Measurements from ENCODE around the gene LLPH. TPM values are rescaled to one million over a fixed set of nuclear protein-coding genes. Genes with fewer than 3 reads are reported as not detected.

The LLPH gene
- total RNA-seq, 1 experiment from 2014 or later: 45.6 TPM

DNA sequence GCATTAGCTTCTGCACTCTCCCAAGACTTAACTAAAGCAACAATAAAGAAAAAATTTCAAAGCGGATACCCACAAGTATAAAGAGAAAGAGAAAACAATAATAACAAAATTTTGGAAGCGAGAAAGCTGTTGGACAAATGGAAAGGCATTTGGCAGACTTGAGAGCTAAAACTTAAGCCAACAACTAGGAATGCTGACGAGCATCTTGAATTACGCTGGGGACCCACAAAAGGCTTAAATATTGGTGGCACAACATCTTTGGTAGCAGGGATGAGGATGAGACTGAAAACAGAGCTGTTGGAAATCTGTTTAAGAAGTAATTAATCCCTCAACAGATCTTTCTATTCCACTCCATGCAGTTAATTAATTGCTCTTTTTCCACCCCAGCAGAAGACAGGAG lies 49.8 kb downstream of the LLPH start:
- POLR2A ChIA-PET: no interaction called here

DNA sequence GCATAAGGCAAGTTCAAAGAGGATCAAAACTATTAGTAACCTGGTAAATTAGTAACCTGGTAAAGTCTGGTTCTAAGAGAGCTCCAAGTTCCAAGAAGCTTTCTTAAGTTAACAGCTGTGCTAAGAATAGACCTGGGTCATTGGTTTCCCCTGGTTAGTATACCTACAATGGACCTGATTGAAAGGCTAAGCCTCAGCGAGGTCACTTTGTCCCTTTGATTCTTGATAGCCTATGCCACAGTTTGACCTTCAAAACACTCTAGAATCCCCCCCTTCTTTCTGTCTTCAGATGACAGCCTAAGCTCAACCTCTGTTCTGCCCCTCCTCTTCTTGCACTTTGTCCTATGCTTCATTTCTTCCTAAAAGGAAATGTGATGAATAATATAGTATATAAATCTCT lies 53.0 kb downstream of the LLPH start:
- no peak overlapping the region for H3K4me2 ChIP-seq (ENCODE audit: low read length)
- no peak for DNase-seq (ENCODE audit: low read depth, low spot score)
- CTCF ChIA-PET: interaction anchor here (1.4 to 1.5 kb wide), 2 partner anchors 8 to 10 kb away, joined by 3 to 4 read pairs; no protein-coding TSS in a partner anchor

More for the DNA sequence above, 49.8 kb downstream of the LLPH start:
- no TSS peak for BruUV-seq (replicated peaks)
- no peak overlapping the region for H3K9ac ChIP-seq (ENCODE audit: low read length)
- H4K20me1 ChIP-seq (ENCODE audit: insufficient read depth): no peaks in the 10 kb centered on the region
- TF ChIP-seq, protein P1, sequence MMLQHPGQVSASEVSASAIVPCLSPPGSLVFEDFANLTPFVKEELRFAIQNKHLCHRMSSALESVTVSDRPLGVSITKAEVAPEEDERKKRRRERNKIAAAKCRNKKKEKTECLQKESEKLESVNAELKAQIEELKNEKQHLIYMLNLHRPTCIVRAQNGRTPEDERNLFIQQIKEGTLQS (IDR thresholded peaks at IDR 0.05): no peak
- TF ChIP-seq ZFX (IDR thresholded peaks at IDR 0.05) (no peak), POLR2AphosphoS5 (IDR thresholded peaks at IDR 0.05; ENCODE audit: low read depth, low read length) (no peak)
- H3K4me2 ChIP-seq (ENCODE audit: low read length): no peak overlapping the region
- H3K79me2 ChIP-seq (ENCODE audit: insufficient read depth, low read length): no peaks in the 10 kb centered on the region
- no peak overlapping the region for H3K4me3 ChIP-seq (replicated peaks in 1 of 2; ENCODE audit: low read depth in 1 of 2, low read length in 2 of 2)
- DNase-seq (ENCODE audit: low read depth, low spot score) (no peak), ATAC-seq (no peak)
- H3K27ac ChIP-seq (ENCODE audit: low read depth, low read length): no peak overlapping the region
- no peaks in the 10 kb centered on the region for H3K36me3 ChIP-seq (ENCODE audit: control insufficient read depth in 1 of 2, insufficient read depth in 2 of 2, low read length in 2 of 2)
- intact Hi-C loops (cut with micrococcal nuclease): no loop called here
- ChIA-PET RAD21 (ENCODE audit: low non-redundant PET in 1 of 2, low total read pairs in 2 of 2, uncharacterized antibody in 2 of 2, unreplicated experiment in 2 of 2) (no interaction called here), CTCF (interaction anchor here (0.9 to 1.5 kb wide), 3 partner anchors 23 to 774 kb away, joined by 3 to 4 read pairs (median 3); no protein-coding TSS in a partner anchor)
- no peaks in the 10 kb centered on the region for H3K9me3 ChIP-seq (ENCODE audit: control insufficient read depth in 1 of 2, insufficient read depth in 1 of 2, low read depth in 1 of 2, low read length in 2 of 2)
- H3K27me3 ChIP-seq (ENCODE audit: insufficient read depth, low read length): no peaks in the 10 kb centered on the region; the same call in 1 of the 2 replicates
- no peaks in the 10 kb centered on the region; a peak in 1 of 4 replicates for H3K4me1 ChIP-seq (ENCODE audit: control insufficient read depth in 1 of 2, insufficient read depth in 2 of 2, low read length in 2 of 2)
- no peak overlapping the region for H2AFZ ChIP-seq (ENCODE audit: low read depth, low read length, poor library complexity, severe bottlenecking)
- no peaks in the 10 kb centered on the region for H3K9me2 ChIP-seq (ENCODE audit: insufficient read depth)

More for the DNA sequence above, 53.0 kb downstream of the LLPH start:
- Histone ChIP-seq H3K4me1 (ENCODE audit: control insufficient read depth in 1 of 2, insufficient read depth in 2 of 2, low read length in 2 of 2) (no peaks in the 10 kb centered on the region), H3K9me3 (ENCODE audit: control insufficient read depth in 1 of 2, insufficient read depth in 1 of 2, low read depth in 1 of 2, low read length in 2 of 2) (no peaks in the 10 kb centered on the region), H3K27ac (ENCODE audit: low read depth, low read length) (no peak overlapping the region), H3K36me3 (ENCODE audit: control insufficient read depth in 1 of 2, insufficient read depth in 2 of 2, low read length in 2 of 2) (no peaks in the 10 kb centered on the region), H3K27me3 (ENCODE audit: insufficient read depth, low read length) (no peaks in the 10 kb centered on the region; the same call in 1 of the 2 replicates), H4K20me1 (ENCODE audit: insufficient read depth) (no peaks in the 10 kb centered on the region), H2AFZ (ENCODE audit: low read depth, low read length, poor library complexity, severe bottlenecking) (no peak overlapping the region), H3K9ac (ENCODE audit: low read length) (no peak overlapping the region), H3K79me2 (ENCODE audit: insufficient read depth, low read length) (no peaks in the 10 kb centered on the region), H3K9me2 (ENCODE audit: insufficient read depth) (no peaks in the 10 kb centered on the region), H3K4me3 (replicated peaks in 1 of 2; ENCODE audit: low read depth in 1 of 2, low read length in 2 of 2) (no peak overlapping the region)
- no TSS peak for BruUV-seq (replicated peaks)
- TF ChIP-seq SIN3A (IDR thresholded peaks at IDR 0.05; ENCODE audit: low read depth) (no peak), RAD21 (IDR thresholded peaks at IDR 0.05; ENCODE audit: low read depth) (no peak), CBX3 (IDR thresholded peaks at IDR 0.05; ENCODE audit: low read depth) (no peak), ELF1 (IDR thresholded peaks at IDR 0.05; ENCODE audit: borderline replicate concordance, low read depth) (no peak), ZFX (IDR thresholded peaks at IDR 0.05) (no peak), FOSL1 (IDR thresholded peaks at IDR 0.05; ENCODE audit: low read depth) (no peak), TCF7L2 (IDR thresholded peaks at IDR 0.05; ENCODE audit: borderline replicate concordance, extremely low read depth, insufficient read depth, insufficient read length) (no peak)
- TF ChIP-seq, protein P2, sequence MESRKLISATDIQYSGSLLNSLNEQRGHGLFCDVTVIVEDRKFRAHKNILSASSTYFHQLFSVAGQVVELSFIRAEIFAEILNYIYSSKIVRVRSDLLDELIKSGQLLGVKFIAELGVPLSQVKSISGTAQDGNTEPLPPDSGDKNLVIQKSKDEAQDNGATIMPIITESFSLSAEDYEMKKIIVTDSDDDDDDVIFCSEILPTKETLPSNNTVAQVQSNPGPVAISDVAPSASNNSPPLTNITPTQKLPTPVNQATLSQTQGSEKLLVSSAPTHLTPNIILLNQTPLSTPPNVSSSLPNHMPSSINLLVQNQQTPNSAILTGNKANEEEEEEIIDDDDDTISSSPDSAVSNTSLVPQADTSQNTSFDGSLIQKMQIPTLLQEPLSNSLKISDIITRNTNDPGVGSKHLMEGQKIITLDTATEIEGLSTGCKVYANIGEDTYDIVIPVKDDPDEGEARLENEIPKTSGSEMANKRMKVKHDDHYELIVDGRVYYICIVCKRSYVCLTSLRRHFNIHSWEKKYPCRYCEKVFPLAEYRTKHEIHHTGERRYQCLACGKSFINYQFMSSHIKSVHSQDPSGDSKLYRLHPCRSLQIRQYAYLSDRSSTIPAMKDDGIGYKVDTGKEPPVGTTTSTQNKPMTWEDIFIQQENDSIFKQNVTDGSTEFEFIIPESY (IDR thresholded peaks at IDR 0.05; ENCODE audit: extremely low read depth, insufficient replicate concordance, low read length): no peak
- TF ChIP-seq, protein P3, sequence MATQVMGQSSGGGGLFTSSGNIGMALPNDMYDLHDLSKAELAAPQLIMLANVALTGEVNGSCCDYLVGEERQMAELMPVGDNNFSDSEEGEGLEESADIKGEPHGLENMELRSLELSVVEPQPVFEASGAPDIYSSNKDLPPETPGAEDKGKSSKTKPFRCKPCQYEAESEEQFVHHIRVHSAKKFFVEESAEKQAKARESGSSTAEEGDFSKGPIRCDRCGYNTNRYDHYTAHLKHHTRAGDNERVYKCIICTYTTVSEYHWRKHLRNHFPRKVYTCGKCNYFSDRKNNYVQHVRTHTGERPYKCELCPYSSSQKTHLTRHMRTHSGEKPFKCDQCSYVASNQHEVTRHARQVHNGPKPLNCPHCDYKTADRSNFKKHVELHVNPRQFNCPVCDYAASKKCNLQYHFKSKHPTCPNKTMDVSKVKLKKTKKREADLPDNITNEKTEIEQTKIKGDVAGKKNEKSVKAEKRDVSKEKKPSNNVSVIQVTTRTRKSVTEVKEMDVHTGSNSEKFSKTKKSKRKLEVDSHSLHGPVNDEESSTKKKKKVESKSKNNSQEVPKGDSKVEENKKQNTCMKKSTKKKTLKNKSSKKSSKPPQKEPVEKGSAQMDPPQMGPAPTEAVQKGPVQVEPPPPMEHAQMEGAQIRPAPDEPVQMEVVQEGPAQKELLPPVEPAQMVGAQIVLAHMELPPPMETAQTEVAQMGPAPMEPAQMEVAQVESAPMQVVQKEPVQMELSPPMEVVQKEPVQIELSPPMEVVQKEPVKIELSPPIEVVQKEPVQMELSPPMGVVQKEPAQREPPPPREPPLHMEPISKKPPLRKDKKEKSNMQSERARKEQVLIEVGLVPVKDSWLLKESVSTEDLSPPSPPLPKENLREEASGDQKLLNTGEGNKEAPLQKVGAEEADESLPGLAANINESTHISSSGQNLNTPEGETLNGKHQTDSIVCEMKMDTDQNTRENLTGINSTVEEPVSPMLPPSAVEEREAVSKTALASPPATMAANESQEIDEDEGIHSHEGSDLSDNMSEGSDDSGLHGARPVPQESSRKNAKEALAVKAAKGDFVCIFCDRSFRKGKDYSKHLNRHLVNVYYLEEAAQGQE (IDR thresholded peaks at IDR 0.05; ENCODE audit: low read depth): no peak
- ChIA-PET RAD21 (ENCODE audit: low non-redundant PET in 1 of 2, low total read pairs in 2 of 2, uncharacterized antibody in 2 of 2, unreplicated experiment in 2 of 2) (no interaction called here), POLR2A (interaction anchor here (0.6 kb wide), 1 partner anchor 512 kb away, joined by 6 read pairs; no protein-coding TSS in a partner anchor)
- intact Hi-C loops (cut with micrococcal nuclease): no loop called here
- ATAC-seq: no peak

Measured in HCT116 (cell line).